ENCODE data around the gene PASK. TPM values are rescaled to one million over a fixed set of nuclear protein-coding genes. Genes with fewer than 3 reads are reported as not detected.

PASK gene
- total and polyA plus RNA-seq, 2 donors from 2014 or later, result 3.1 to 26.0 TPM

DNA sequence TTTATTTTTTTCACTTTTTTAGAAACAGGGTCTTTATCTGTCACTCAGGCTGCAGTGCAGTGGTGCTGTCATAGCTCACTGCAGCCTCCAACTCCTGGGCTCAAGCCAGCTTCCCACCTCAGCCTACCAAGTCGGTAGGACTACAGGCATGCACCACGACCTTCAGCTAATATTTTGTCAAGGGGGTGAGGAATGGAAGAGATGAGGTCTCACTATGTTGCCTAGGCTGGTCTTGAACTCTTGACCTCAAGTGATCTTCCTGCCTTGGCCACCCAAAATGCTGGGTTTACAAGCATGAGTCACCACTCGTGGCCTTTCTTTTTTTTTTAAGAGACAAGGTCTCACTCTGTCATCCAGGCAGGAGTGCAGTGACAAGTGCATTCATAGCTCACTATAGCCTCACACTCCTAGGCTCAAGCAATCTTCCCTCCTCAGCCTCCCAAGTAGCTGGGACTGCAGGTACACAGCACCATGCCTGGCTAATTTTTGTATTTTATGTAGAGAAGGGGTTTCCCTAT, 14.4 kb upstream of the PASK start:
- H3K27me3 ChIP-seq (ENCODE audit: control insufficient read depth, insufficient read depth, low read length), result no peaks in the 10 kb centered on the region
- no peak overlapping the region for H3K9ac ChIP-seq (ENCODE audit: low read length in 3 of 3)
- no peak overlapping the region for H3K27ac ChIP-seq (ENCODE audit: low read depth in 2 of 2, low read length in 2 of 2)
- H3K36me3 ChIP-seq (ENCODE audit: control insufficient read depth in 2 of 3, insufficient read depth in 3 of 3, low read length in 3 of 3), result peaks cover 0 to 30% (median 26%) of the 10 kb centered on the region in 3 donors
- H3K4me1 ChIP-seq (ENCODE audit: control insufficient read depth in 2 of 3, insufficient read depth in 2 of 3, low read depth in 1 of 3, low read length in 3 of 3), result peaks cover 0 to 4% (median 0%) of the 10 kb centered on the region in 3 donors
- intact Hi-C loops (cut with DNase I), result no loop called here
- H3K4me3 ChIP-seq (ENCODE audit: low read length in 3 of 3), result no peak overlapping the region
- DNase-seq, result no peak
- H3K9me3 ChIP-seq (ENCODE audit: control insufficient read depth in 2 of 3, insufficient read depth in 1 of 3, low read length in 3 of 3), result no peaks in the 10 kb centered on the region
- TF ChIP-seq, protein P1, sequence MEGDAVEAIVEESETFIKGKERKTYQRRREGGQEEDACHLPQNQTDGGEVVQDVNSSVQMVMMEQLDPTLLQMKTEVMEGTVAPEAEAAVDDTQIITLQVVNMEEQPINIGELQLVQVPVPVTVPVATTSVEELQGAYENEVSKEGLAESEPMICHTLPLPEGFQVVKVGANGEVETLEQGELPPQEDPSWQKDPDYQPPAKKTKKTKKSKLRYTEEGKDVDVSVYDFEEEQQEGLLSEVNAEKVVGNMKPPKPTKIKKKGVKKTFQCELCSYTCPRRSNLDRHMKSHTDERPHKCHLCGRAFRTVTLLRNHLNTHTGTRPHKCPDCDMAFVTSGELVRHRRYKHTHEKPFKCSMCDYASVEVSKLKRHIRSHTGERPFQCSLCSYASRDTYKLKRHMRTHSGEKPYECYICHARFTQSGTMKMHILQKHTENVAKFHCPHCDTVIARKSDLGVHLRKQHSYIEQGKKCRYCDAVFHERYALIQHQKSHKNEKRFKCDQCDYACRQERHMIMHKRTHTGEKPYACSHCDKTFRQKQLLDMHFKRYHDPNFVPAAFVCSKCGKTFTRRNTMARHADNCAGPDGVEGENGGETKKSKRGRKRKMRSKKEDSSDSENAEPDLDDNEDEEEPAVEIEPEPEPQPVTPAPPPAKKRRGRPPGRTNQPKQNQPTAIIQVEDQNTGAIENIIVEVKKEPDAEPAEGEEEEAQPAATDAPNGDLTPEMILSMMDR (IDR thresholded peaks at IDR 0.05; ENCODE audit: borderline replicate concordance, extremely low read depth, insufficient read depth), result no peak
- FAIRE-seq, result no peak

GRCh38 chr2:241161646-241162281, 12.5 kb upstream of the PASK start:
- H3K9ac ChIP-seq (ENCODE audit: low read length in 3 of 3), result no peak overlapping the region

GRCh38 chr2:241160318-241160717, 11.0 kb upstream of the PASK start:
- Histone ChIP-seq H3K9me3 (ENCODE audit: control insufficient read depth in 2 of 3, insufficient read depth in 1 of 3, low read length in 3 of 3) (no peaks in the 10 kb centered on the region), H3K36me3 (ENCODE audit: control insufficient read depth in 2 of 3, insufficient read depth in 3 of 3, low read length in 3 of 3) (peaks cover 0 to 32% (median 26%) of the 10 kb centered on the region in 3 donors), H3K4me3 (ENCODE audit: low read length in 3 of 3) (no peak overlapping the region), H3K4me1 (ENCODE audit: control insufficient read depth in 2 of 3, insufficient read depth in 2 of 3, low read depth in 1 of 3, low read length in 3 of 3) (peaks cover 0 to 4% (median 0%) of the 10 kb centered on the region in 3 donors), H3K27me3 (ENCODE audit: control insufficient read depth, insufficient read depth, low read length) (no peaks in the 10 kb centered on the region), H3K9ac (ENCODE audit: low read length in 3 of 3) (no peak overlapping the region), H3K27ac (ENCODE audit: low read depth in 2 of 2, low read length in 2 of 2) (no peak overlapping the region)
- intact Hi-C loops (cut with DNase I), result no loop called here
- DNase-seq (no peak), FAIRE-seq (no peak)
- TF ChIP-seq, protein P1 (IDR thresholded peaks at IDR 0.05; ENCODE audit: borderline replicate concordance, extremely low read depth, insufficient read depth), result no peak

More at GRCh38 chr2:241161646-241162281, 12.5 kb upstream of the PASK start:
- DNase-seq (peak in 1 of 5 donors; percentile 90), FAIRE-seq (no peak)
- Histone ChIP-seq H3K4me1 (ENCODE audit: control insufficient read depth in 2 of 3, insufficient read depth in 2 of 3, low read depth in 1 of 3, low read length in 3 of 3) (peaks cover 0 to 4% (median 0%) of the 10 kb centered on the region in 3 donors), H3K36me3 (ENCODE audit: control insufficient read depth in 2 of 3, insufficient read depth in 3 of 3, low read length in 3 of 3) (peaks cover 0 to 32% (median 29%) of the 10 kb centered on the region in 3 donors), H3K27me3 (ENCODE audit: control insufficient read depth, insufficient read depth, low read length) (no peaks in the 10 kb centered on the region), H3K27ac (ENCODE audit: low read depth in 2 of 2, low read length in 2 of 2) (peak overlapping the region in 1 of 2 donors; percentile 27), H3K4me3 (ENCODE audit: low read length in 3 of 3) (no peak overlapping the region), H3K9me3 (ENCODE audit: control insufficient read depth in 2 of 3, insufficient read depth in 1 of 3, low read length in 3 of 3) (no peaks in the 10 kb centered on the region)
- TF ChIP-seq, protein P1 (IDR thresholded peaks at IDR 0.05; ENCODE audit: borderline replicate concordance, extremely low read depth, insufficient read depth), result no peak
- intact Hi-C loops (cut with DNase I), result no loop called here

Measured in kidney (tissue), 14 donors.